ENCODE results near the gene SGCE. TPM values are rescaled to one million over a fixed set of nuclear protein-coding genes. Genes with fewer than 3 reads are reported as not detected.

SGCE gene
- total and polyA plus RNA-seq, 10 of the 15 experiments (the other 5 are each of a cell fraction or from before 2014, with no cell fraction given), result 30.5 to 80.1 (median 49.2) TPM

GRCh38 chr7:94612253-94612652 is 43.7 kb downstream of the SGCE start (continued):
- TF ChIP-seq TCF3 (IDR thresholded peaks at IDR 0.05; ENCODE audit: borderline replicate concordance, insufficient read depth, low read depth, low read length), result no peak
- TF ChIP-seq NRF1 (conservative IDR thresholded peaks at IDR 0.05; ENCODE audit: low read depth, low read length), result no peak

- DNase-seq (ENCODE audit: low read depth, low spot score) (no peak), FAIRE-seq (no peak), ATAC-seq (no peak)
- H3K4me2 ChIP-seq (ENCODE audit: control insufficient read depth, insufficient read depth), result no peak overlapping the region
- POLR2A ChIA-PET, result no interaction called here
- H3K79me2 ChIP-seq (ENCODE audit: control insufficient read depth, insufficient read depth, low read length), result no peaks in the 10 kb centered on the region
- H4K20me1 ChIP-seq (ENCODE audit: control insufficient read depth, insufficient read depth), result no peaks in the 10 kb centered on the region
- H3K4me3 ChIP-seq, result no peak overlapping the region
- H3K27ac ChIP-seq (ENCODE audit: control insufficient read depth, insufficient read depth), result no peak overlapping the region
- in situ Hi-C loops (cut with MboI) (no loop called here), intact Hi-C loops (cut with micrococcal nuclease; ENCODE audit: unreplicated experiment) (no loop called here)
- TF ChIP-seq RUNX3 (IDR thresholded peaks at IDR 0.05; ENCODE audit: low read length) (no peak), CREM (IDR thresholded peaks at IDR 0.05; ENCODE audit: low read depth) (no peak), ATF2 (IDR thresholded peaks at IDR 0.05; ENCODE audit: low read length) (no peak), ZNF207 (IDR thresholded peaks at IDR 0.05; ENCODE audit: borderline replicate concordance) (no peak), KDM1A (IDR thresholded peaks at IDR 0.05; ENCODE audit: borderline replicate concordance) (no peak), MTA3 (IDR thresholded peaks at IDR 0.05; ENCODE audit: borderline replicate concordance, low read length) (no peak)
- CTCF ChIA-PET, result interaction anchor here (1.9 kb wide), 1 partner anchor 11 kb away, joined by 4 read pairs; no protein-coding TSS in a partner anchor
- no peaks in the 10 kb centered on the region for H3K4me1 ChIP-seq (ENCODE audit: control insufficient read depth, insufficient read depth, low read length)
- BruUV-seq (replicated peaks), result no TSS peak
- WGBS (ENCODE audit: insufficient coverage, insufficient replicate concordance, low lambda C conversion rate, missing lambda C conversion rate), result 93% methylated on average over 2 of the region's 2 CpGs
- SMC1A ChIA-PET (ENCODE audit: uncharacterized antibody, unreplicated experiment), result interaction anchor here (2.0 kb wide), 1 partner anchor 11 kb away, joined by 10 read pairs; no protein-coding TSS in a partner anchor
- no peak overlapping the region for H3K9ac ChIP-seq (ENCODE audit: control insufficient read depth, insufficient read depth, low read length)
- RAD21 ChIA-PET (ENCODE audit: unreplicated experiment), result no interaction called here
- H3K9me3 ChIP-seq (replicated peaks; ENCODE audit: control insufficient read depth, insufficient read depth, low read length), result no peaks in the 10 kb centered on the region; the same call in 2 of the 3 replicates
- H3K27me3 ChIP-seq (replicated peaks in 1 of 2; ENCODE audit: control insufficient read depth in 2 of 2, insufficient read depth in 2 of 2, low read length in 1 of 2), result no peaks in the 10 kb centered on the region
- no peak overlapping the region for H2AFZ ChIP-seq (ENCODE audit: control insufficient read depth, low read depth, low read length)
- H3K36me3 ChIP-seq (ENCODE audit: control insufficient read depth in 2 of 2, insufficient read depth in 2 of 2, low read length in 1 of 2), result no peaks in the 10 kb centered on the region
These were observed 46.4 kb downstream of the SGCE start for GRCh38 chr7:94609561-94609960.

Measured in GM12878 (cell line).